ENCODE data around the gene OR52M1. TPM values are rescaled to one million over a fixed set of nuclear protein-coding genes. Genes with fewer than 3 reads are reported as not detected.

The OR52M1 gene
- total RNA-seq, 2 experiments from 2014 or later: not detected

GRCh38 chr11:4578624-4579023 is 33.6 kb downstream of the OR52M1 start:
- H3K4me1 Mint-ChIP-seq (ENCODE audit: low read depth): peaks cover 5% of the 10 kb centered on the region
- H3K36me3 Mint-ChIP-seq (ENCODE audit: low read depth): no peaks in the 10 kb centered on the region
- CTCF ChIA-PET: interaction anchor here (0.6 to 1.1 kb wide), 4 partner anchors 12 to 391 kb away, joined by 3 to 4 read pairs (median 3); no protein-coding TSS in a partner anchor
- no peak overlapping the region for H3K27ac Mint-ChIP-seq
- intact Hi-C loops (cut with micrococcal nuclease): no loop called here
- no peak for DNase-seq
- no peak overlapping the region for H3K4me3 Mint-ChIP-seq
- no peaks in the 10 kb centered on the region for H3K27me3 Mint-ChIP-seq (ENCODE audit: low read depth)
- no peaks in the 10 kb centered on the region for H3K9me3 Mint-ChIP-seq

- no peaks in the 10 kb centered on the region for H3K9me3 Mint-ChIP-seq
- peaks cover 5% of the 10 kb centered on the region for H3K27me3 Mint-ChIP-seq (ENCODE audit: low read depth)
- no peak for DNase-seq
Measured at GRCh38 chr11:4580124-4580523, 35.1 kb downstream of the OR52M1 start.

GRCh38 chr11:4581443-4581842 is 36.5 kb downstream of the OR52M1 start, which contains the start of gene OR52I2:
Gene OR52I2 (plus strand): TSS chr11:4581743.
- Mint-ChIP-seq H3K9me3 (no peaks in the 10 kb centered on the region), H3K4me3 (no peak within 1 kb of the TSS), H3K27ac (no peak within 1 kb of the TSS), H3K27me3 (ENCODE audit: low read depth) (peaks cover 7% of the 10 kb centered on the region), H3K36me3 (ENCODE audit: low read depth) (no peaks in the 10 kb centered on the region), H3K4me1 (ENCODE audit: low read depth) (no peaks in the 10 kb centered on the region)
- no peak for DNase-seq
- intact Hi-C loops (cut with micrococcal nuclease): no loop called here
- CTCF ChIA-PET: no interaction called here

More at GRCh38 chr11:4580124-4580523, 35.1 kb downstream of the OR52M1 start:
- H3K4me3 Mint-ChIP-seq: no peak overlapping the region
- peaks cover 5% of the 10 kb centered on the region for H3K4me1 Mint-ChIP-seq (ENCODE audit: low read depth)
- intact Hi-C loops (cut with micrococcal nuclease): no loop called here
- H3K36me3 Mint-ChIP-seq (ENCODE audit: low read depth): no peaks in the 10 kb centered on the region
- H3K27ac Mint-ChIP-seq: no peak overlapping the region
- CTCF ChIA-PET: no interaction called here

GRCh38 chr11:4589017-4589416 is 44.0 kb downstream of the OR52M1 start:
- no peak overlapping the region for H3K4me3 Mint-ChIP-seq
- intact Hi-C loops (cut with micrococcal nuclease): no loop called here
- no peaks in the 10 kb centered on the region for H3K9me3 Mint-ChIP-seq
- no peaks in the 10 kb centered on the region for H3K36me3 Mint-ChIP-seq (ENCODE audit: low read depth)
- DNase-seq: no peak
- H3K4me1 Mint-ChIP-seq (ENCODE audit: low read depth): no peaks in the 10 kb centered on the region
- no peak overlapping the region for H3K27ac Mint-ChIP-seq
- CTCF ChIA-PET: interaction anchor here (0.9 kb wide), 1 partner anchor 402 kb away, joined by 3 read pairs; no protein-coding TSS in a partner anchor
- H3K27me3 Mint-ChIP-seq (ENCODE audit: low read depth): peaks cover 6% of the 10 kb centered on the region

DNA sequence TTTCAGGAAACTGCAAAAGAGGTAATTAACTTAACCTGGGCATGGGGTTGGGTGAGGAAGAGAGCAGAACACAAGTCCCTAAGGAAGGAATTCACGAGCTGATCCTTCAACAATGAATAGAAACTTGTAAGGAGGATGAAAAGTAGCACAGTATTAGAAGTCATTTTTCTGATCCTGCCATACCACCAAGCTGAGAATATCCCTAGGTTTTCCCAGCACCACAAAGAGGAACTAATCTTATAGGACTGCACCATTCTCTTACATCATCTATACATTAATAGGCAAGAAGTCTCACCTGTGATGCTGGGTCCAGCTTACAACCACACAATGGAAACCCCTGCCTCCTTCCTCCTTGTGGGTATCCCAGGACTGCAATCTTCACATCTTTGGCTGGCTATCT is 48.7 kb downstream of the OR52M1 start, which contains the start of gene OR52I1:
Gene OR52I1 (plus strand): TSS at position 301 of the 400 bp plus-strand sequence. CDS start 0 bp downstream, at position 301.
- no peak for DNase-seq
- Mint-ChIP-seq H3K4me1 (ENCODE audit: low read depth) (no peaks in the 10 kb centered on the region), H3K27me3 (ENCODE audit: low read depth) (no peaks in the 10 kb centered on the region), H3K36me3 (ENCODE audit: low read depth) (peaks cover 14% of the 10 kb centered on the region), H3K9me3 (no peaks in the 10 kb centered on the region), H3K27ac (no peak within 1 kb of the TSS), H3K4me3 (no peak within 1 kb of the TSS)
- intact Hi-C loops (cut with micrococcal nuclease): no loop called here
- CTCF ChIA-PET: no interaction called here

Other genes with a start within 250 kb of the OR52M1 start
- gene OR52B4, start 176.8 kb upstream of the OR52M1 start, total RNA-seq: not detected
- gene TRIM21, start 151.5 kb upstream of the OR52M1 start, total RNA-seq: 10 to 100 TPM; 23.5 to 26.0 TPM
- not detected for gene OR52K2, start 95.9 kb upstream of the OR52M1 start, total RNA-seq
- not detected for gene OR52K1, start 62.5 kb upstream of the OR52M1 start, total RNA-seq
- not detected for gene OR52I2, start 36.6 kb downstream of the OR52M1 start, total RNA-seq
- gene OR52I1, start 48.8 kb downstream of the OR52M1 start, total RNA-seq: not detected
- gene TRIM68, start 63.0 kb downstream of the OR52M1 start, total RNA-seq: 10 to 100 TPM; 11.3 to 15.4 TPM
- not detected for gene OR51D1, start 92.3 kb downstream of the OR52M1 start, total RNA-seq
- gene OR51E1, start 98.8 kb downstream of the OR52M1 start, total RNA-seq: not detected
- gene OR51E2, start 152.7 kb downstream of the OR52M1 start, total RNA-seq: not detected
- gene MMP26, start 159.6 kb downstream of the OR52M1 start, total RNA-seq: not detected
- gene OR51F1, start 224.7 kb downstream of the OR52M1 start, total RNA-seq: not detected